Astrocyte (in vitro differentiated cells and primary cell): ENCODE results near the gene FMN1. TPM values are rescaled to one million over a fixed set of nuclear protein-coding genes. Genes with fewer than 3 reads are reported as not detected.

Experiments used
- DNase-seq: peaks from one replicate; pipeline ENCODE4 v3.0.0-alpha.2; 2010; ENCODE audit warnings: low read depth
- FAIRE-seq: peaks from 2 replicates; lab custom pipeline; 2011; peaks lifted over from hg19 to GRCh38; lab: Jason Lieb, UNC
- H2AFZ ChIP-seq: 2 replicates; pipeline ENCODE4 v1.6.0; 2012; ENCODE audit warnings: low read depth, low read length, inconsistent platforms
- H3K27ac ChIP-seq: 2 replicates; pipeline ENCODE4 v1.5.1; 2011; ENCODE audit warnings: low read depth, low read length, inconsistent platforms
- H3K27me3 ChIP-seq: 2 replicates; pipeline ENCODE4 v1.6.0; 2011; ENCODE audit warnings: low read length, inconsistent platforms; ENCODE audit not compliant: insufficient read depth
- H3K36me3 ChIP-seq: 2 replicates; pipeline ENCODE4 v1.5.1; 2011; ENCODE audit warnings: low read length, inconsistent platforms; ENCODE audit not compliant: insufficient read depth
- H3K4me1 ChIP-seq: 2 replicates; pipeline ENCODE4 v1.5.1; 2011; ENCODE audit warnings: low read length, inconsistent platforms; ENCODE audit not compliant: insufficient read depth
- H3K4me2 ChIP-seq: 2 replicates; pipeline ENCODE4 v1.6.0; 2012; ENCODE audit warnings: low read length, inconsistent platforms
- H3K4me3 ChIP-seq: 2 replicates; pipeline ENCODE4 v1.5.1; 2011; ENCODE audit warnings: low read depth, mild to moderate bottlenecking, low read length, inconsistent platforms; ENCODE audit not compliant: insufficient read depth
- H3K79me2 ChIP-seq: 2 replicates; pipeline ENCODE4 v1.6.0; 2012; ENCODE audit warnings: mild to moderate bottlenecking, low read length, inconsistent platforms; ENCODE audit not compliant: insufficient read depth
- H3K9ac ChIP-seq: 2 replicates; pipeline ENCODE4 v1.6.0; 2012; ENCODE audit warnings: mild to moderate bottlenecking, low read length, inconsistent platforms
- H3K9me3 ChIP-seq: 2 replicates; pipeline ENCODE4 v1.5.1; 2012; ENCODE audit warnings: low read depth, mild to moderate bottlenecking, low read length, inconsistent platforms; ENCODE audit not compliant: insufficient read depth
- H4K20me1 ChIP-seq: 2 replicates; pipeline ENCODE4 v1.6.0; 2012; ENCODE audit warnings: low read length, inconsistent platforms; ENCODE audit not compliant: insufficient read depth
- H3K27ac Mint-ChIP-seq: one replicate; pipeline ENCODE4 v1.8.0; 2021; ENCODE audit warnings: mild to moderate bottlenecking, mixed read lengths; ENCODE audit not compliant: unreplicated experiment
- H3K27me3 Mint-ChIP-seq: one replicate; pipeline ENCODE4 v1.8.0; 2021; ENCODE audit warnings: low read depth, mixed read lengths; ENCODE audit not compliant: unreplicated experiment
- H3K36me3 Mint-ChIP-seq: one replicate; pipeline ENCODE4 v1.8.0; 2021; ENCODE audit warnings: low read depth, mixed read lengths; ENCODE audit not compliant: unreplicated experiment
- H3K4me1 Mint-ChIP-seq: one replicate; pipeline ENCODE4 v1.8.0; 2021; ENCODE audit warnings: low read depth, mixed read lengths; ENCODE audit not compliant: unreplicated experiment
- H3K4me3 Mint-ChIP-seq: one replicate; pipeline ENCODE4 v1.8.0; 2021; ENCODE audit warnings: mild to moderate bottlenecking, moderate library complexity, mixed read lengths; ENCODE audit not compliant: unreplicated experiment
- H3K9me3 Mint-ChIP-seq: one replicate; pipeline ENCODE4 v1.8.0; 2021; ENCODE audit warnings: mild to moderate bottlenecking, mixed read lengths; ENCODE audit not compliant: unreplicated experiment
- EZH2 ChIP-seq: IDR thresholded peaks from 2 replicates; pipeline ENCODE4 v1.6.1; 2012; ENCODE audit warnings: mild to moderate bottlenecking, low read length, inconsistent platforms; ENCODE audit not compliant: insufficient read depth
- total RNA-seq: library from RNA; stranded (reverse); gene quantifications from 2 replicates; pipeline ENCODE4 v1.2.1, GENCODE V29; 2021
- TF ChIP-seq, protein P1 (sequence below): IDR thresholded peaks from 2 replicates; pipeline ENCODE4 v1.5.1; 2011; ENCODE audit warnings: low read depth, mild to moderate bottlenecking, inconsistent platforms, low read length, moderate library complexity; ENCODE audit not compliant: insufficient read depth

FMN1 gene
- total RNA-seq, 1 donor from 2014 or later, result 5.3 TPM

DNA sequence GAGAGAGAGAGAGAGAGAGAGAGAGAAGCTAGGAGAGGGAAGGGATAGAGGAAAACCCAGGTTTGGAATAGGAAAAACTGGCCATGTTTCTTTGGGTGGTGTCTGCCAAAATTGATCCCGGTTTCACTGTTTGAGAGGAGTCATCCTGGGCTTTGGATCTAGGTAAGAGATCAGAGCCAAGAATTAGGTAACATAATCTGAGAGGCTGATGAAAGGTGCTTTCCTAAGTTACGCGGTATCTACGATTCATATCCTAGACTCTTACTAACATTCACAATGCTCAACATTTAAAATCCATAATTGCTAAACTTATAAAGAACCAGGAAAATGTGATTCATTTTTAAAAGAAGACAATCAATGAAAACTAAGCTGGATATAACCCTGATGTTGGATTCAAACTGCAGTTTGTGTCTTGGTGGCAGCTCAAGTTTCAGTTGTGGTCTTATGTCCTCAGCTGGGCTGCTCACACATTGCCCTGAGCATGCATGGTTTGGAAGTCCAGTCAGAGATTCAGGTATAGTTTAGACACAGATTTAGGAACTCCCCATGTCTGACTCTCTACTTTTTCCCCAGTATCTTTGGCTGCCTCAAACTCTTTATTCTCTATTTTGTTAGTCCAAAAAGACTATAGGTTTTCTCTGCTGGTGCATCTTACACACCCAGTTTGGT is 42.5 kb upstream of the FMN1 start:
- H3K27me3 ChIP-seq, result peaks cover 9% of the 10 kb centered on the region
- H2AFZ ChIP-seq, result no peak overlapping the region
- Mint-ChIP-seq H3K27me3 (no peaks in the 10 kb centered on the region), H3K4me1 (peaks cover 7% of the 10 kb centered on the region), H3K9me3 (no peaks in the 10 kb centered on the region), H3K36me3 (no peaks in the 10 kb centered on the region), H3K4me3 (no peak overlapping the region), H3K27ac (no peak overlapping the region)
- H3K4me1 ChIP-seq, result peaks cover 8% of the 10 kb centered on the region
- FAIRE-seq (no peak), DNase-seq (no peak)
- no peak overlapping the region for H3K4me2 ChIP-seq
- no peaks in the 10 kb centered on the region for H3K79me2 ChIP-seq
- H3K9ac ChIP-seq, result no peak overlapping the region
- no peaks in the 10 kb centered on the region for H3K36me3 ChIP-seq
- H4K20me1 ChIP-seq, result no peaks in the 10 kb centered on the region
- no peak overlapping the region for H3K27ac ChIP-seq
- H3K9me3 ChIP-seq, result no peaks in the 10 kb centered on the region
- H3K4me3 ChIP-seq, result no peak overlapping the region
- no peak for TF ChIP-seq EZH2
- TF ChIP-seq, protein P1, sequence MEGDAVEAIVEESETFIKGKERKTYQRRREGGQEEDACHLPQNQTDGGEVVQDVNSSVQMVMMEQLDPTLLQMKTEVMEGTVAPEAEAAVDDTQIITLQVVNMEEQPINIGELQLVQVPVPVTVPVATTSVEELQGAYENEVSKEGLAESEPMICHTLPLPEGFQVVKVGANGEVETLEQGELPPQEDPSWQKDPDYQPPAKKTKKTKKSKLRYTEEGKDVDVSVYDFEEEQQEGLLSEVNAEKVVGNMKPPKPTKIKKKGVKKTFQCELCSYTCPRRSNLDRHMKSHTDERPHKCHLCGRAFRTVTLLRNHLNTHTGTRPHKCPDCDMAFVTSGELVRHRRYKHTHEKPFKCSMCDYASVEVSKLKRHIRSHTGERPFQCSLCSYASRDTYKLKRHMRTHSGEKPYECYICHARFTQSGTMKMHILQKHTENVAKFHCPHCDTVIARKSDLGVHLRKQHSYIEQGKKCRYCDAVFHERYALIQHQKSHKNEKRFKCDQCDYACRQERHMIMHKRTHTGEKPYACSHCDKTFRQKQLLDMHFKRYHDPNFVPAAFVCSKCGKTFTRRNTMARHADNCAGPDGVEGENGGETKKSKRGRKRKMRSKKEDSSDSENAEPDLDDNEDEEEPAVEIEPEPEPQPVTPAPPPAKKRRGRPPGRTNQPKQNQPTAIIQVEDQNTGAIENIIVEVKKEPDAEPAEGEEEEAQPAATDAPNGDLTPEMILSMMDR, result no peak

DNA sequence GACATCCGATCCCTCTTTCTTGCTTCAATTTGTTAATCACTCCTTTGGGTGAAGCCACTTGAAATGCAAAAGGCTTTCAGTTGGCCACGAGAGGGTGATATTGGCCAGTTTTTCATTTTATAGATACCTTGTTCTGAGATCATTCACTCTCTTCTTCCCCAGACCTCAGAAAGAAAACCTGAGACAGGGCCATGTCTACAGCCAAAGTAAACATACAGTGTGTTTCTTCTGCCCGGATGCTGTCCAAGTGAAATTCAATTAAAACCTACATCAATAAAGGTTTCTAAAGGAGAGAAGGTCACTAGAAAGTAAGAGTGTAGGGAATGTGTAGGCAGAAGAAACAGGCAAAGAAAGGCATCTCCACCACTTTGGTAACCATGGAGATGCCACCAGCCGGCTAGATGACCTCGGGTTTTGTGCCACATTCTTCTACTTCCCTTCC is 39.5 kb upstream of the FMN1 start:
- no peaks in the 10 kb centered on the region for H3K36me3 ChIP-seq
- H3K27me3 Mint-ChIP-seq, result no peaks in the 10 kb centered on the region
- H3K27ac ChIP-seq, result no peak overlapping the region
- no peaks in the 10 kb centered on the region for H3K36me3 Mint-ChIP-seq
- no peak overlapping the region for H2AFZ ChIP-seq
- H3K27ac Mint-ChIP-seq, result no peak overlapping the region
- peaks cover 9% of the 10 kb centered on the region for H3K27me3 ChIP-seq
- H3K79me2 ChIP-seq, result no peaks in the 10 kb centered on the region
- no peak overlapping the region for H3K4me2 ChIP-seq
- peak; percentile 38 for DNase-seq
- H3K4me1 ChIP-seq, result no peaks in the 10 kb centered on the region
- FAIRE-seq, result peak; percentile 37
- H3K9me3 ChIP-seq, result no peaks in the 10 kb centered on the region
- H3K4me1 Mint-ChIP-seq, result no peaks in the 10 kb centered on the region
- no peaks in the 10 kb centered on the region for H4K20me1 ChIP-seq
- TF ChIP-seq, protein P1, result peak; percentile 77
- no peak for TF ChIP-seq EZH2
- no peak overlapping the region for H3K9ac ChIP-seq
- no peak overlapping the region for H3K4me3 Mint-ChIP-seq
- H3K4me3 ChIP-seq, result no peak overlapping the region
- H3K9me3 Mint-ChIP-seq, result no peaks in the 10 kb centered on the region

DNA sequence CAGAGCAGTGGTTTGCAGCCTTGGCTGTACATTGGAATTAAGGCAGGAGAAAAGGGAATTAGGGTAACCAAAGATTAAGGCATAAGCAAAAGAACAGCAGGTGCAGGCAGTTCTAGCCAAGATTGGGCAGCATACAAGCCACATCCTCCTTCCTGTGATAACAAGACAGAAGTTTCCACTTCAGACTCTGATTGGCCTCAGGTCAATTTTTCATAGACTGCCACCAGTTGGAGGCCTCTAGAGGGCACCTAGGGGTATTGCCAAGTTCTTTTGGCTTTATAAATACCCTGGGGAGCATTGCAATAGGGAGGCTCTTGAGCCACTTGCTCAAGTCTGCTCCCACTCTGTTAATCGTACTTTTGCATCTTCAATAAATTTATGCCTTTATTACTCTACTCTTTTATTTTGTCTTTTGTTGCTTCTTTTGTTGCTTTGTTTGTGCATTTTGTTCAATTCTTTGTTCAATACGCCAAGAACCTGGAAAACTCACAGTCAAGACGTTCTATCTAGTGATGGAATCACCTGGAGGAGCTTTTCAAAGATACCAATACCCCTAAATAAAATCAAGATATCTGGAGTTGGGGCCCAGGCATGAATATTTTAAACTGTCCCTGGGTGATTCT is 32.2 kb upstream of the FMN1 start:
- Histone ChIP-seq H3K36me3 (no peaks in the 10 kb centered on the region), H4K20me1 (no peaks in the 10 kb centered on the region), H3K4me3 (no peak overlapping the region), H3K4me1 (no peaks in the 10 kb centered on the region), H3K79me2 (no peaks in the 10 kb centered on the region), H3K4me2 (no peak overlapping the region), H3K9ac (no peak overlapping the region), H3K27me3 (peaks cover 4% of the 10 kb centered on the region), H3K27ac (no peak overlapping the region), H3K9me3 (no peaks in the 10 kb centered on the region), H2AFZ (no peak overlapping the region)
- TF ChIP-seq, protein P1, result peak; percentile 19
- no peak for TF ChIP-seq EZH2
- no peaks in the 10 kb centered on the region for H3K9me3 Mint-ChIP-seq
- DNase-seq (peak; percentile 24), FAIRE-seq (no peak)
- peaks cover 7% of the 10 kb centered on the region for H3K27me3 Mint-ChIP-seq
- H3K4me3 Mint-ChIP-seq, result no peak overlapping the region
- H3K27ac Mint-ChIP-seq, result no peak overlapping the region
- H3K36me3 Mint-ChIP-seq, result no peaks in the 10 kb centered on the region
- H3K4me1 Mint-ChIP-seq, result no peaks in the 10 kb centered on the region
